Esophagus (tissue), 2 donors: ENCODE results near the gene MAN1A1. TPM values are rescaled to one million over a fixed set of nuclear protein-coding genes. Genes with fewer than 3 reads are reported as not detected.

ENCODE experiments used
- H3K27ac ChIP-seq, 2 donors: one replicate each; pipeline ENCODE4 v1.5.1; 2013; ENCODE audit warnings: low read depth in 2 of 2, mild to moderate bottlenecking in 2 of 2, inconsistent platforms in 1 of 2, low read length in 1 of 2, moderate library complexity in 1 of 2
- H3K27me3 ChIP-seq, 2 donors: one replicate each; pipeline ENCODE4 v1.6.1; 2013; ENCODE audit warnings: low read length in 2 of 2, control low read depth in 1 of 2, mild to moderate bottlenecking in 1 of 2; ENCODE audit not compliant: insufficient read depth in 2 of 2, control insufficient read depth in 1 of 2
- H3K36me3 ChIP-seq, 2 donors: one replicate each; pipeline ENCODE4 v1.6.1; 2013; ENCODE audit warnings: low read length in 1 of 2; ENCODE audit not compliant: control insufficient read depth in 2 of 2, insufficient read depth in 2 of 2
- H3K4me1 ChIP-seq, 2 donors: one replicate each; pipeline ENCODE4 v1.6.1; 2013; ENCODE audit warnings: low read length in 1 of 2; ENCODE audit not compliant: control insufficient read depth in 2 of 2, insufficient read depth in 2 of 2
- H3K4me3 ChIP-seq, 2 donors: one replicate each; pipeline ENCODE4 v1.5.1; 2013; ENCODE audit warnings: low read length in 2 of 2, mild to moderate bottlenecking in 2 of 2, low read depth in 1 of 2, moderate library complexity in 1 of 2
- H3K9me3 ChIP-seq, 2 donors: one replicate each; pipeline ENCODE4 v1.6.1; 2013; ENCODE audit warnings: mild to moderate bottlenecking in 2 of 2, low read depth in 1 of 2, low read length in 1 of 2, moderate library complexity in 1 of 2; ENCODE audit not compliant: control insufficient read depth in 2 of 2, insufficient read depth in 1 of 2
- WGBS, 2 donors: extraction: QIAGEN DNeasy Blood & Tissue Kit; methylation state at CpG; one replicate each; pipeline ENCODE4 v1.1.7; 2013; 5-methylcytosine and 5-hydroxymethylcytosine counted together
- polyA plus RNA-seq, 2 donors: library from polyadenylated mRNA; stranded (reverse); fragments of 200-250 nt; gene quantifications; one replicate each; pipeline ENCODE4 v1.2.3, GENCODE V29; 2013
- donor health status: healthy with polysubstance abuse.
- donor health status: Bipolar disorder and iron deficiency.

Gene MAN1A1
- polyA plus RNA-seq, 2 donors, result 2.0 to 5.3 TPM

DNA sequence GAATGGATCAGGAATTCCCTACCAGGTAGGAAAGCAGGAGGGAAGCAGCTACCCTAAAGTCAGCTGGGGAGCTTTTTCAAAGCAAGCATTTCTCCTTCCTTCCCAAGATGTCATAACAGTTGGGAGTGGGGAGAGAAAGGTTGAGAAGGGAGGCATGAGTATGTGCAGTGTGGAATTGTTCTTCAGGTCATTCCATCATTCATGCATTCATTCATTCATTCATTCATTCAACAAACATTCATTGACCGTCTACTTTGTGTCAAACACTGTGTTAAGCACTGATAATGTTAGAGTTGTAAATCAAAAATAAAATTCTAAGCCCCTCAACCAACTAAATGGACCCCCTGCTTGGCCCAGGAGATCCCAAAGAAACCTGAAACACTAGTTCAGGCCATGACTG is 221.9 kb downstream of the MAN1A1 start:
- no peaks in the 10 kb centered on the region for H3K36me3 ChIP-seq
- no peak overlapping the region for H3K4me3 ChIP-seq
- H3K9me3 ChIP-seq, result no peaks in the 10 kb centered on the region
- H3K27me3 ChIP-seq, result no peaks in the 10 kb centered on the region
- WGBS, 2 donors, result 93 to 97% methylated on average over 1 of the region's 1 CpG
- no peak overlapping the region for H3K27ac ChIP-seq
- no peaks in the 10 kb centered on the region for H3K4me1 ChIP-seq
